ENCODE measurements around the gene B9D2. TPM values are rescaled to one million over a fixed set of nuclear protein-coding genes. Genes with fewer than 3 reads are reported as not detected.
A peak's percentile ranks its signal among the peaks of the same experiment; 100 is the strongest.

B9D2 gene
- total RNA-seq, 1 donor from 2014 or later, result 2.5 TPM

DNA sequence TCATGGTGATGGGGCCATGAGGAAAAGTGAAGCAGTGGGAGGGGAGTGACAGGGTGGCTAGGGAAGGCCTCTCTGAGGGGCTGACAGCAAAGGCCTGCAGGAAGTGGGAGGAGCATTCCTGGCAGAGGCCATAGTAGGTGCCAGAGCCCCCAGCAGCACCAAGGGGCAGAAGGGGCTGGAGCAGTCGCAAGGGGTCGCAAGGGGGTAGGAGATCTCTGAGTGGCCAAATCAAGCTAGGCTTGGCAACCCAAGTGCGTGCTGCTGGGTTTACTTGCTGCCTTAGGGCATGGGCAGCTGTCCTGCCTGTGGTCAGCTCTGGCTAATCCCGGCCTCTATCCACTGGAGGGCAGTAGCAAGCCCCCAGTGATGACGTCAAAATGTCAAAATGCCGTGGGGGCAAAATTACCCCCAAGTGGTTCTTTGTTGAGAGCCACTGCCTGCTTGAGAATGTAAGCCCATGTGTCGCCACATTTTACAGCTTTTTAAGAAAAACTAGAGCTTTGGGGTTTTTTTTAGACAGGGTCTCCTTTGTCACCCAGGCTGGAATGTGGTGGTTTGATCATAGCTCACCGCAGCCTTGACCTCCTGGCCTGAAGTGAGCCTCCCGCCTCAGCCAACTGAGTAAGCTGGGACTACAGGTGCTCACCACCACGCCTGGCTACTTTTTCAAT is 42.2 kb downstream of the B9D2 start:
- H3K36me3 ChIP-seq, result peaks cover 42% of the 10 kb centered on the region
- intact Hi-C loops (cut with micrococcal nuclease), result no loop called here
- no peak for DNase-seq
- H3K27ac ChIP-seq (replicated peaks), result peak overlapping the region; percentile 84
- no peaks in the 10 kb centered on the region for H3K9me3 ChIP-seq (replicated peaks)
- peaks cover 58% of the 10 kb centered on the region for H3K4me1 ChIP-seq
- peak; percentile 77 for TF ChIP-seq CTCF (IDR thresholded peaks at IDR 0.05; ENCODE audit: borderline replicate concordance)
- no peaks in the 10 kb centered on the region for H3K27me3 ChIP-seq (ENCODE audit: low read depth)
- H3K4me3 ChIP-seq, result no peak overlapping the region

GRCh38 chr19:41321204-41321599 is 42.7 kb downstream of the B9D2 start:
- H3K4me1 ChIP-seq, result peaks cover 53% of the 10 kb centered on the region
- intact Hi-C loops (cut with micrococcal nuclease), result no loop called here
- H3K36me3 ChIP-seq, result peaks cover 47% of the 10 kb centered on the region
- TF ChIP-seq CTCF (IDR thresholded peaks at IDR 0.05; ENCODE audit: borderline replicate concordance), result no peak
- no peak for DNase-seq
- H3K4me3 ChIP-seq, result no peak overlapping the region
- peak overlapping the region; percentile 84 for H3K27ac ChIP-seq (replicated peaks)
- H3K27me3 ChIP-seq (ENCODE audit: low read depth), result no peaks in the 10 kb centered on the region
- no peaks in the 10 kb centered on the region for H3K9me3 ChIP-seq (replicated peaks)

GRCh38 chr19:41320568-41320967 is 43.4 kb downstream of the B9D2 start:
- Histone ChIP-seq H3K27ac (replicated peaks) (no peak overlapping the region), H3K9me3 (replicated peaks) (no peaks in the 10 kb centered on the region), H3K4me1 (peaks cover 47% of the 10 kb centered on the region), H3K4me3 (no peak overlapping the region), H3K27me3 (ENCODE audit: low read depth) (no peaks in the 10 kb centered on the region), H3K36me3 (peaks cover 54% of the 10 kb centered on the region)
- DNase-seq, result no peak
- no peak for TF ChIP-seq CTCF (IDR thresholded peaks at IDR 0.05; ENCODE audit: borderline replicate concordance)
- intact Hi-C loops (cut with micrococcal nuclease), result no loop called here

DNA sequence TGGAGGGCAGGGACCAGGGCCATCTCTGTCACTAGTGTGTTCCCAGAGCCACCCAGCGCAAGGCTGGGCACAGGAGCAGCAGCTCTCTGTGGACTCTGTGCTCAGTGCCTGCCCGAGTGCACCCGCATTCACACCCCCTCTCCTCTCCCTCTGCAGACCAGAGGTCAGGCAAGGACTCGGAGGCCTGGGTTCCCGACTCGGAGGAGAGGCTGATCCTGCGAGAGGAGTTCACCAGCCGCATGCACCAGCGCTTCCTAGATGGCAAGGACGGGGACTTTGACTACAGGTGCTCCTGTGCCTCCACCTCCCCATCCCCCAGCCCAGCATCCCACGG is 43.8 kb downstream of the B9D2 start:
- H3K4me3 ChIP-seq, result no peak overlapping the region
- intact Hi-C loops (cut with micrococcal nuclease), result no loop called here
- TF ChIP-seq CTCF (IDR thresholded peaks at IDR 0.05; ENCODE audit: borderline replicate concordance), result no peak
- H3K27me3 ChIP-seq (ENCODE audit: low read depth), result no peaks in the 10 kb centered on the region
- no peaks in the 10 kb centered on the region for H3K9me3 ChIP-seq (replicated peaks)
- H3K27ac ChIP-seq (replicated peaks), result no peak overlapping the region
- H3K4me1 ChIP-seq, result peaks cover 42% of the 10 kb centered on the region
- DNase-seq, result no peak
- H3K36me3 ChIP-seq, result peaks cover 58% of the 10 kb centered on the region

DNA sequence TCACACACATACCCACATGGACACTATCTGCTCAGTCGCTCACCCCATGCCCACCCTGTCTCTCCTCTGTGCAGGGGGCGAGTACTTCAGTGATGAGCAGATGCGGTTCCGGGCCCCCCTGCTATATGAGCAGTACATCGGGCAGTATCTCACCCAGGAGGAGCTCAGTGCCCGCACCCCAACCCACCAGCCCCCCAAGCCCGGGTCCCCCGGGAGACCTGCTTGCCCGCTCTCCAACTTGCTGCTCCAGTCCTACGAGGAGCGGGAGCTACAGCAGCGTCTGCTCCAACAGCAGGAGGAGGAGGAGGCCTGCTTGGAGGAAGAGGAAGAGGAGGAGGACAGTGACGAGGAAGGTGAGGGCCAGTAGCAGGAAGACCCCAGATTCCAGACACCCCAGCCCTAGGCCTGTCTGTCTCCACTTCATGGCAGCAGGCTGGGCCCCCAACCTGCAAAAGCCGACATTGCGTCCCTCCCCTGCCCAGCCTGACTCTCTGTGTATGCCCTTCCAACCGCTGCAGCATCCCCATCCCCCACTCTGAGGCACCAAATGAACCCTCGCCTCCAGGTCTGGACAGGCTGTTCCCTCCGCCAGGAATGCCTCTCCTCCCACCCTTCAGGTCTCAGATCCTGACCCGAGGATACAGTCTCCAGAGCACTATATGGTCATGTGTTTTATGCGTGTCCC is 44.3 kb downstream of the B9D2 start:
- Histone ChIP-seq H3K27me3 (ENCODE audit: low read depth) (no peaks in the 10 kb centered on the region), H3K4me1 (peaks cover 37% of the 10 kb centered on the region), H3K27ac (replicated peaks) (no peak overlapping the region), H3K4me3 (no peak overlapping the region), H3K9me3 (replicated peaks) (no peaks in the 10 kb centered on the region), H3K36me3 (peaks cover 58% of the 10 kb centered on the region)
- intact Hi-C loops (cut with micrococcal nuclease), result no loop called here
- no peak for DNase-seq
- no peak for TF ChIP-seq CTCF (IDR thresholded peaks at IDR 0.05; ENCODE audit: borderline replicate concordance)

Data from left ventricle myocardium inferior (tissue), 1 donor.